ENCODE data around the gene LSM7.

Gene LSM7

GRCh38 chr19:2323707-2324106 lies 4.7 kb downstream of the LSM7 start:
- no peak for DNase-seq (ENCODE audit: low read depth in 2 of 2)

- no peak for DNase-seq (ENCODE audit: low read depth in 2 of 2)
These were observed 6.7 kb downstream of the LSM7 start for GRCh38 chr19:2321565-2322283.

GRCh38 chr19:2320939-2321338 lies 7.4 kb downstream of the LSM7 start:
- no peak for DNase-seq (ENCODE audit: low read depth in 2 of 2)

GRCh38 chr19:2320049-2320448 lies 8.3 kb downstream of the LSM7 start:
- no peak for DNase-seq (ENCODE audit: low read depth in 2 of 2)

- DNase-seq (ENCODE audit: low read depth in 2 of 2): no peak
These were observed 8.8 kb downstream of the LSM7 start for GRCh38 chr19:2319551-2319950.

GRCh38 chr19:2318923-2319322 lies 9.5 kb downstream of the LSM7 start:
- DNase-seq (ENCODE audit: low read depth in 2 of 2): no peak

GRCh38 chr19:2317756-2318155 lies 10.6 kb downstream of the LSM7 start:
- DNase-seq (ENCODE audit: low read depth in 2 of 2): no peak

GRCh38 chr19:2317300-2317699 lies 11.1 kb downstream of the LSM7 start:
- DNase-seq (ENCODE audit: low read depth in 2 of 2): no peak

GRCh38 chr19:2315818-2316353 lies 12.5 kb downstream of the LSM7 start:
- DNase-seq (ENCODE audit: low read depth in 2 of 2): no peak

- DNase-seq (ENCODE audit: low read depth in 2 of 2): no peak
These were observed 13.1 kb downstream of the LSM7 start for GRCh38 chr19:2315121-2315817.

- DNase-seq (ENCODE audit: low read depth in 2 of 2): no peak
These were observed 15.4 kb downstream of the LSM7 start for GRCh38 chr19:2312820-2313501.

GRCh38 chr19:2311093-2311492 lies 17.3 kb downstream of the LSM7 start:
- DNase-seq (ENCODE audit: low read depth in 2 of 2): no peak

GRCh38 chr19:2309734-2310362 lies 18.5 kb downstream of the LSM7 start:
- no peak for DNase-seq (ENCODE audit: low read depth in 2 of 2)

GRCh38 chr19:2308114-2308556 lies 20.3 kb downstream of the LSM7 start, which contains the start of gene LINGO3:
TSS of gene LINGO3 (minus strand) at chr19:2308154. CDS start at chr19:2291776, 16,378 bp downstream.
- DNase-seq (ENCODE audit: low read depth in 2 of 2): no peak

GRCh38 chr19:2307518-2308012 lies 20.8 kb downstream of the LSM7 start:
- DNase-seq (ENCODE audit: low read depth in 2 of 2): no peak

- DNase-seq (ENCODE audit: low read depth in 2 of 2): no peak
These were observed 21.4 kb downstream of the LSM7 start for GRCh38 chr19:2306971-2307370.

- no peak for DNase-seq (ENCODE audit: low read depth in 2 of 2)
These were observed 22.0 kb downstream of the LSM7 start for GRCh38 chr19:2306281-2306806.

GRCh38 chr19:2305452-2306280 lies 22.7 kb downstream of the LSM7 start:
- no peak for DNase-seq (ENCODE audit: low read depth in 2 of 2)

GRCh38 chr19:2303211-2303798 lies 25.1 kb downstream of the LSM7 start:
- no peak for DNase-seq (ENCODE audit: low read depth in 2 of 2)

Data from stimulated activated CD8-positive, alpha-beta memory T cell treated with anti-CD3 and anti-CD28 coated beads, Interleukin-15, amount 100 ng/mL, for 4 hours (primary cell).